SKM-1 (cell line): ENCODE results near the gene DNAJC27.

Experiments used
- DNase-seq: peaks from one replicate; lab custom pipeline; 2025; ENCODE audit not compliant: unreplicated experiment; lab: John Stamatoyannopoulos, UW

The DNAJC27 gene

GRCh38 chr2:24926220-24926601 is 45.5 kb downstream of the DNAJC27 start:
- DNase-seq: no peak

GRCh38 chr2:24925815-24926214 is 45.9 kb downstream of the DNAJC27 start:
- no peak for DNase-seq

GRCh38 chr2:24924732-24925131 is 47.0 kb downstream of the DNAJC27 start:
- no peak for DNase-seq

- no peak for DNase-seq
Measured at GRCh38 chr2:24924266-24924665, 47.5 kb downstream of the DNAJC27 start.

GRCh38 chr2:24923106-24923505 is 48.6 kb downstream of the DNAJC27 start:
- no peak for DNase-seq

GRCh38 chr2:24922556-24922955 is 49.2 kb downstream of the DNAJC27 start:
- no peak for DNase-seq

- no peak for DNase-seq
Measured at GRCh38 chr2:24920809-24921441, 50.8 kb downstream of the DNAJC27 start.

GRCh38 chr2:24920098-24920808 is 51.5 kb downstream of the DNAJC27 start, which contains the start of gene ADCY3:
ADCY3 (minus strand) TSS chr2:24920237; CDS start chr2:24918987, 1,250 bp downstream.
- DNase-seq: no peak

- no peak for DNase-seq
Measured at GRCh38 chr2:24919506-24920097, 52.2 kb downstream of the DNAJC27 start.

GRCh38 chr2:24919037-24919505 is 52.7 kb downstream of the DNAJC27 start:
- DNase-seq: no peak

- DNase-seq: no peak
Measured at GRCh38 chr2:24918326-24919036, 53.3 kb downstream of the DNAJC27 start.

- no peak for DNase-seq
Measured at GRCh38 chr2:24917731-24918325, 53.9 kb downstream of the DNAJC27 start.

- DNase-seq: no peak
Measured at GRCh38 chr2:24917086-24917485, 54.7 kb downstream of the DNAJC27 start.

GRCh38 chr2:24915796-24916195 is 56.0 kb downstream of the DNAJC27 start:
- DNase-seq: no peak

- no peak for DNase-seq
Measured at GRCh38 chr2:24915175-24915574, 56.6 kb downstream of the DNAJC27 start.

GRCh38 chr2:24914713-24915112 is 57.0 kb downstream of the DNAJC27 start:
- no peak for DNase-seq

- no peak for DNase-seq
Measured at GRCh38 chr2:24913911-24914310, 57.8 kb downstream of the DNAJC27 start.

- no peak for DNase-seq
Measured at GRCh38 chr2:24912986-24913385, 58.8 kb downstream of the DNAJC27 start.

GRCh38 chr2:24912523-24912922 is 59.2 kb downstream of the DNAJC27 start:
- DNase-seq: no peak

- no peak for DNase-seq
Measured at GRCh38 chr2:24910245-24910644, 61.5 kb downstream of the DNAJC27 start.

GRCh38 chr2:24909555-24910177 is 62.1 kb downstream of the DNAJC27 start:
- DNase-seq: no peak
